H9 (cell line): Measurements from ENCODE around the gene NR3C2. TPM values are rescaled to one million over a fixed set of nuclear protein-coding genes. Genes with fewer than 3 reads are reported as not detected.

ENCODE experiments used
- DNase-seq: peaks from one replicate; pipeline ENCODE4 v3.0.0-alpha.2; 2017
- H2AFZ ChIP-seq: one replicate; pipeline ENCODE4 v1.6.1; 2013; ENCODE audit warnings: mild to moderate bottlenecking, low read length, control low read depth, moderate library complexity
- H2AK5ac ChIP-seq: 2 replicates; pipeline ENCODE4 v1.6.1; 2013; ENCODE audit warnings: low read length, control low read depth, mixed read lengths; ENCODE audit not compliant: insufficient read length
- H2BK120ac ChIP-seq: one replicate; pipeline ENCODE4 v1.6.1; 2013; ENCODE audit warnings: low read depth, mild to moderate bottlenecking, low read length, control low read depth, inconsistent platforms; ENCODE audit not compliant: poor library complexity, severe bottlenecking
- H2BK12ac ChIP-seq: 2 replicates; pipeline ENCODE4 v1.6.1; 2013; ENCODE audit warnings: low read length, control low read depth, mixed read lengths, low read depth; ENCODE audit not compliant: insufficient read length
- H2BK15ac ChIP-seq: 2 replicates; pipeline ENCODE4 v1.6.1; 2013; ENCODE audit warnings: low read depth, low read length, control low read depth
- H2BK20ac ChIP-seq: one replicate; pipeline ENCODE4 v1.6.1; 2013; ENCODE audit warnings: low read depth, mild to moderate bottlenecking, low read length, control low read depth, inconsistent platforms; ENCODE audit not compliant: poor library complexity, severe bottlenecking
- H2BK5ac ChIP-seq: 2 replicates; pipeline ENCODE4 v1.6.1; 2013; ENCODE audit warnings: low read length, control low read depth, mixed read lengths; ENCODE audit not compliant: insufficient read length
- H3K14ac ChIP-seq: 2 replicates; pipeline ENCODE4 v1.6.1; 2013; ENCODE audit warnings: low read length, control low read depth; ENCODE audit not compliant: insufficient read depth
- H3K18ac ChIP-seq: 2 replicates; pipeline ENCODE4 v1.6.1; 2013; ENCODE audit warnings: low read depth, mild to moderate bottlenecking, mixed read lengths, low read length, control low read depth; ENCODE audit not compliant: insufficient read length
- H3K23ac ChIP-seq: 2 replicates; pipeline ENCODE4 v1.6.1; 2013; ENCODE audit warnings: low read length, control low read depth, mixed read lengths, low read depth; ENCODE audit not compliant: insufficient read length
- H3K23me2 ChIP-seq: 2 replicates; pipeline ENCODE4 v1.6.1; 2013; ENCODE audit warnings: low read depth, mild to moderate bottlenecking, mixed read lengths, low read length, control low read depth; ENCODE audit not compliant: insufficient read length, poor library complexity, severe bottlenecking
- H3K27ac ChIP-seq: 2 replicates; pipeline ENCODE4 v1.5.1; 2013; ENCODE audit warnings: low read length, control low read depth, mixed read lengths, low read depth; ENCODE audit not compliant: insufficient read length
- H3K27me3 ChIP-seq: 2 replicates; pipeline ENCODE4 v1.6.1; 2013; ENCODE audit warnings: low read length, control low read depth, inconsistent platforms; ENCODE audit not compliant: insufficient read depth
- H3K4ac ChIP-seq: 2 replicates; pipeline ENCODE4 v1.6.1; 2013; ENCODE audit warnings: low read depth, mild to moderate bottlenecking, control low read depth, inconsistent platforms, low read length, moderate library complexity
- H3K4me1 ChIP-seq: 2 replicates; pipeline ENCODE4 v1.6.1; 2013; ENCODE audit warnings: low read length, control low read depth, inconsistent platforms; ENCODE audit not compliant: insufficient read depth
- H3K4me2 ChIP-seq: 2 replicates; pipeline ENCODE4 v1.6.1; 2013; ENCODE audit warnings: low read length, control low read depth, mixed read lengths; ENCODE audit not compliant: insufficient read length, insufficient read depth
- H3K56ac ChIP-seq: 2 replicates; pipeline ENCODE4 v1.6.1; 2013; ENCODE audit warnings: low read depth, mild to moderate bottlenecking, mixed read lengths, low read length, control low read depth; ENCODE audit not compliant: insufficient read length
- H3K79me1 ChIP-seq: 2 replicates; pipeline ENCODE4 v1.6.1; 2013; ENCODE audit warnings: low read depth, mild to moderate bottlenecking, moderate library complexity, low read length, control low read depth, inconsistent platforms; ENCODE audit not compliant: insufficient read depth, poor library complexity, severe bottlenecking
- H3K79me2 ChIP-seq: 2 replicates; pipeline ENCODE4 v1.6.1; 2013; ENCODE audit warnings: low read length, control low read depth, inconsistent platforms; ENCODE audit not compliant: insufficient read depth
- H3K9ac ChIP-seq: 2 replicates; pipeline ENCODE4 v1.6.1; 2013; ENCODE audit warnings: low read length, control low read depth, mixed read lengths; ENCODE audit not compliant: insufficient read length; ENCODE audit errors: extremely low read depth
- H3K9me3 ChIP-seq: one replicate; pipeline ENCODE4 v1.6.1; 2013; ENCODE audit warnings: low read depth, low read length, inconsistent platforms; ENCODE audit not compliant: control insufficient read depth
- H3T11ph ChIP-seq: one replicate; pipeline ENCODE4 v1.6.1; 2013; ENCODE audit warnings: mild to moderate bottlenecking, low read length, control low read depth, inconsistent platforms
- H4K20me1 ChIP-seq: one replicate; pipeline ENCODE4 v1.6.1; 2013; ENCODE audit not compliant: control insufficient read depth, insufficient read length, insufficient read depth
- H4K5ac ChIP-seq: 2 replicates; pipeline ENCODE4 v1.6.1; 2013; ENCODE audit warnings: low read depth, mild to moderate bottlenecking, mixed read lengths, low read length, control low read depth; ENCODE audit not compliant: insufficient read length
- H4K8ac ChIP-seq: replicated peaks from 2 replicates; pipeline ENCODE4 v1.6.1; 2013; ENCODE audit warnings: low read length, control low read depth, mixed read lengths, low read depth; ENCODE audit not compliant: insufficient read length
- H4K91ac ChIP-seq: 2 replicates; pipeline ENCODE4 v1.6.1; 2013; ENCODE audit warnings: low read depth, mild to moderate bottlenecking, moderate library complexity, mixed read lengths, low read length, control low read depth; ENCODE audit not compliant: insufficient read length
- H3K27ac Mint-ChIP-seq, 3 experiments: 2 replicates in 2 of 3; 3 replicates in 1 of 3; pipeline ENCODE4 v1.8.0; 2020 to 2021; ENCODE audit warnings: mixed read lengths in 3 of 3, mild to moderate bottlenecking in 1 of 3, moderate library complexity in 1 of 3
- H3K27me3 Mint-ChIP-seq: 2 replicates; pipeline ENCODE4 v1.8.0; 2021; ENCODE audit warnings: low read depth, mild to moderate bottlenecking, moderate library complexity, mixed read lengths
- H3K36me3 Mint-ChIP-seq, 3 experiments: 2 replicates in 2 of 3; 3 replicates in 1 of 3; pipeline ENCODE4 v1.8.0; 2020 to 2021; ENCODE audit warnings: low read depth in 3 of 3, mixed read lengths in 3 of 3; ENCODE audit not compliant: insufficient read depth in 1 of 3
- H3K4me1 Mint-ChIP-seq, 2 experiments: 2 replicates each; pipeline ENCODE4 v1.8.0; 2020; ENCODE audit warnings: mixed read lengths in 2 of 2
- H3K4me3 Mint-ChIP-seq, 2 experiments: 2 replicates in 1 of 2; 3 replicates in 1 of 2; pipeline ENCODE4 v1.8.0; 2020 to 2021; ENCODE audit warnings: mild to moderate bottlenecking in 2 of 2, mixed read lengths in 2 of 2, moderate library complexity in 1 of 2
- H3K9me3 Mint-ChIP-seq, 2 experiments: 2 replicates in 1 of 2; 3 replicates in 1 of 2; pipeline ENCODE4 v1.8.0; 2020; ENCODE audit warnings: mild to moderate bottlenecking in 2 of 2, mixed read lengths in 2 of 2, moderate library complexity in 1 of 2
- CTCF ChIP-seq: fragments of 200-600 bp; sonication (generic); conservative IDR thresholded peaks from 3 replicates; pipeline ENCODE4 v1.8.0; 2021; ENCODE audit warnings: antibody characterized with exemption, mild to moderate bottlenecking
- WGBS: extraction: QIAGEN DNeasy Blood & Tissue Kit; methylation state at CpG from one replicate; pipeline ENCODE4 v1.1.7; 2013; ENCODE audit warnings: missing lambda C conversion rate, low lambda C conversion rate, mixed read lengths; ENCODE audit not compliant: insufficient read length; ENCODE audit errors: extremely low coverage; 5-methylcytosine and 5-hydroxymethylcytosine counted together
- total RNA-seq: library from RNA; stranded (reverse); gene quantifications from 2 replicates; pipeline ENCODE4 v1.2.1, GENCODE V29; 2021

The NR3C2 gene
- total RNA-seq, 1 experiment from 2014 or later = 1.4 TPM

GRCh38 chr4:148184922-148185321, 257.3 kb downstream of the NR3C2 start:
- Mint-ChIP-seq H3K4me1 (no peaks in the 10 kb centered on the region), H3K4me3 (no peak overlapping the region)
- TF ChIP-seq CTCF = no peak

More at GRCh38 chr4:148184922-148185321, 257.3 kb downstream of the NR3C2 start:
- no peak overlapping the region for H3K4me2 ChIP-seq
- H3T11ph ChIP-seq = no peak overlapping the region
- no peak overlapping the region for H4K91ac ChIP-seq
- H3K9me3 ChIP-seq = no peaks in the 10 kb centered on the region
- H3K4ac ChIP-seq = no peak overlapping the region
- H3K56ac ChIP-seq = no peak overlapping the region
- no peak overlapping the region for H3K9ac ChIP-seq
- no peak overlapping the region for H2BK5ac ChIP-seq
- no peak overlapping the region for H3K27ac ChIP-seq
- no peak overlapping the region for H3K23ac ChIP-seq
- Mint-ChIP-seq H3K36me3 (no peaks in the 10 kb centered on the region; a peak in 1 of 7 replicates), H3K27ac (no peak overlapping the region; a peak in 1 of 7 replicates), H3K9me3 (no peaks in the 10 kb centered on the region; a peak in 1 of 5 replicates), H3K27me3 (no peaks in the 10 kb centered on the region)
- H2BK120ac ChIP-seq = no peak overlapping the region
- H3K4me1 ChIP-seq = no peaks in the 10 kb centered on the region
- H4K5ac ChIP-seq = no peak overlapping the region
- H3K18ac ChIP-seq = no peak overlapping the region
- no peak overlapping the region for H4K8ac ChIP-seq
- no peaks in the 10 kb centered on the region for H3K23me2 ChIP-seq
- no peaks in the 10 kb centered on the region for H3K79me2 ChIP-seq
- no CpG with 5 or more reads among the region's 4 CpGs for WGBS
- H3K14ac ChIP-seq = no peak overlapping the region
- no peak for DNase-seq
- H2AK5ac ChIP-seq = no peak overlapping the region
- H3K27me3 ChIP-seq = no peaks in the 10 kb centered on the region
- no peak overlapping the region for H2BK15ac ChIP-seq
- H3K79me1 ChIP-seq = no peaks in the 10 kb centered on the region
- no peak overlapping the region for H2BK20ac ChIP-seq
- H4K20me1 ChIP-seq = no peaks in the 10 kb centered on the region
- no peak overlapping the region for H2AFZ ChIP-seq
- no peak overlapping the region for H2BK12ac ChIP-seq
